ENCODE measurements around the gene UBE2E1. TPM values are rescaled to one million over a fixed set of nuclear protein-coding genes. Genes with fewer than 3 reads are reported as not detected.

UBE2E1 gene
- total and polyA plus RNA-seq, 8 donors: 20.9 to 44.7 (median 28.7) TPM

- Histone ChIP-seq H3K36me3 (no peaks in the 10 kb centered on the region), H3K27ac (peak overlapping the region; percentile 26 to 85 (median 69)), H3K9me3 (no peaks in the 10 kb centered on the region), H3K4me3 (peak overlapping the region; percentile 80 to 94 (median 86)), H3K4me1 (peaks cover 7 to 11% (median 10%) of the 10 kb centered on the region in 3 donors), H3K27me3 (no peaks in the 10 kb centered on the region)
- no peak for TF ChIP-seq CTCF (IDR thresholded peaks at IDR 0.05)
- no peak for FAIRE-seq
- 1 to 2% methylated on average over 35 to 71 of the region's 71 CpGs for whole genome bisulfite sequencing, 2 donors
- peak; percentile 7 to 71 (median 36) for DNase-seq
- ATAC-seq: peak; percentile 16 to 23 (median 20)
- intact Hi-C loops (cut with DNase I): no loop called here
Observed at GRCh38 chr3:23806534-23807423, 1.0 kb downstream of the UBE2E1 start.

GRCh38 chr3:23807424-23808015 is 1.8 kb downstream of the UBE2E1 start:
- H3K4me3 ChIP-seq: peak overlapping the region in 3 of 4 donors; percentile 85 to 94 (median 88)
- WGBS, 2 donors: 37 to 43% methylated on average over 5 of the region's 5 CpGs
- FAIRE-seq (no peak), ATAC-seq (peak in 3 of 4 donors; percentile 10 to 33 (median 27)), DNase-seq (no peak)
- H3K27ac ChIP-seq: peak overlapping the region in 3 of 4 donors; percentile 60 to 85 (median 78)
- intact Hi-C loops (cut with DNase I): no loop called here
- no peaks in the 10 kb centered on the region for H3K36me3 ChIP-seq
- no peak for TF ChIP-seq CTCF (IDR thresholded peaks at IDR 0.05)
- H3K4me1 ChIP-seq: peaks cover 10 to 14% (median 12%) of the 10 kb centered on the region in 3 donors
- H3K9me3 ChIP-seq: no peaks in the 10 kb centered on the region
- H3K27me3 ChIP-seq: no peaks in the 10 kb centered on the region

- DNase-seq: no peak
- H3K27ac ChIP-seq: no peak overlapping the region
- intact Hi-C loops (cut with DNase I): no loop called here
- no peaks in the 10 kb centered on the region for H3K9me3 ChIP-seq
- H3K4me3 ChIP-seq: no peak overlapping the region
- WGBS, 2 donors: 64 to 71% methylated on average over 5 of the region's 5 CpGs
- peaks cover 10 to 14% (median 12%) of the 10 kb centered on the region in 3 donors for H3K4me1 ChIP-seq
- ATAC-seq: no peak
- no peak for TF ChIP-seq CTCF (IDR thresholded peaks at IDR 0.05)
- no peaks in the 10 kb centered on the region for H3K27me3 ChIP-seq
- no peak for FAIRE-seq
- no peaks in the 10 kb centered on the region for H3K36me3 ChIP-seq
Observed at GRCh38 chr3:23808525-23808924, 2.8 kb downstream of the UBE2E1 start.

- no peaks in the 10 kb centered on the region for H3K36me3 ChIP-seq
- intact Hi-C loops (cut with DNase I): no loop called here
- H3K4me3 ChIP-seq: no peak overlapping the region
- no peak for TF ChIP-seq CTCF (IDR thresholded peaks at IDR 0.05)
- no peaks in the 10 kb centered on the region for H3K27me3 ChIP-seq
- DNase-seq (no peak), ATAC-seq (no peak), FAIRE-seq (no peak)
- H3K27ac ChIP-seq: no peak overlapping the region
- no peaks in the 10 kb centered on the region for H3K9me3 ChIP-seq
- 59 to 62% methylated on average over 2 of the region's 2 CpGs for WGBS, 2 donors
- peaks cover 10 to 14% (median 12%) of the 10 kb centered on the region in 3 donors for H3K4me1 ChIP-seq
Observed at GRCh38 chr3:23809294-23809693, 3.5 kb downstream of the UBE2E1 start.

All from pancreas (tissue), 10 donors.